ENCODE data around the gene LBR.

Gene LBR

GRCh38 chr1:225366018-225366417 lies 61.8 kb downstream of the LBR start:
- no peak for DNase-seq

- no peak for DNase-seq
These were observed 63.4 kb downstream of the LBR start for GRCh38 chr1:225364439-225364838.

- no peak for DNase-seq
These were observed 65.0 kb downstream of the LBR start for GRCh38 chr1:225362805-225363204.

- DNase-seq: no peak
These were observed 66.7 kb downstream of the LBR start for GRCh38 chr1:225361176-225361575.

- no peak for DNase-seq
These were observed 67.7 kb downstream of the LBR start for GRCh38 chr1:225360119-225360518.

GRCh38 chr1:225355863-225356262 lies 72.0 kb downstream of the LBR start:
- no peak for DNase-seq

- no peak for DNase-seq
These were observed 72.9 kb downstream of the LBR start for GRCh38 chr1:225354906-225355305.
